HG03060 (cell line): ENCODE results near the gene YPEL5.
"Not testable (repeated sequence)": the region's sequence is repeated elsewhere in the genome, so short reads cannot be mapped to it uniquely, and the experiment has no call there.

Experiments used
- ATAC-seq: cut with Tn5 transposase; IDR thresholded peaks from one replicate; pipeline ENCODE4 v1.9.1; 2021; ENCODE audit warnings: low read depth, moderate number of reproducible peaks; ENCODE audit not compliant: unreplicated experiment

The YPEL5 gene

GRCh38 chr2:30146337-30147195 lies at the start of gene YPEL5:
TSS of gene YPEL5 (plus strand) at chr2:30147007. CDS start at chr2:30156652, 9,645 bp downstream.
- ATAC-seq, result peak; percentile 96

- ATAC-seq, result no peak
These were observed 48.4 kb upstream of the YPEL5 start for GRCh38 chr2:30098266-30099005.

GRCh38 chr2:30099366-30099765 lies 47.4 kb upstream of the YPEL5 start:
- not testable (repeated sequence) for ATAC-seq

- ATAC-seq, result not testable (repeated sequence)
These were observed 46.1 kb upstream of the YPEL5 start for GRCh38 chr2:30100691-30101090.

- no peak for ATAC-seq
These were observed 42.5 kb upstream of the YPEL5 start for GRCh38 chr2:30104307-30104706.

GRCh38 chr2:30105556-30105955 lies 41.3 kb upstream of the YPEL5 start:
- no peak for ATAC-seq

GRCh38 chr2:30106543-30106942 lies 40.3 kb upstream of the YPEL5 start:
- no peak for ATAC-seq

- ATAC-seq, result no peak
These were observed 38.6 kb upstream of the YPEL5 start for GRCh38 chr2:30108192-30108591.

GRCh38 chr2:30108851-30109250 lies 38.0 kb upstream of the YPEL5 start:
- no peak for ATAC-seq

- no peak for ATAC-seq
These were observed 37.0 kb upstream of the YPEL5 start for GRCh38 chr2:30109856-30110255.

- no peak for ATAC-seq
These were observed 36.0 kb upstream of the YPEL5 start for GRCh38 chr2:30110773-30111172.

- ATAC-seq, result not testable (repeated sequence)
These were observed 35.6 kb upstream of the YPEL5 start for GRCh38 chr2:30111186-30111585.

GRCh38 chr2:30112561-30112960 lies 34.2 kb upstream of the YPEL5 start:
- no peak for ATAC-seq

GRCh38 chr2:30113617-30114293 lies 33.1 kb upstream of the YPEL5 start:
- no peak for ATAC-seq

- ATAC-seq, result no peak
These were observed 31.4 kb upstream of the YPEL5 start for GRCh38 chr2:30115141-30115980.

- no peak for ATAC-seq
These were observed 30.9 kb upstream of the YPEL5 start for GRCh38 chr2:30115981-30116285.

GRCh38 chr2:30122362-30122761 lies 24.4 kb upstream of the YPEL5 start:
- ATAC-seq, result no peak

- ATAC-seq, result no peak
These were observed 19.6 kb upstream of the YPEL5 start for GRCh38 chr2:30127016-30127893.

- no peak for ATAC-seq
These were observed 12.2 kb upstream of the YPEL5 start for GRCh38 chr2:30134582-30134981.
